Measurements from ENCODE around the gene MAP3K13. TPM values are rescaled to one million over a fixed set of nuclear protein-coding genes. Genes with fewer than 3 reads are reported as not detected.

The MAP3K13 gene
- total RNA-seq, 1 experiment from 2014 or later = 10.6 TPM

- Histone ChIP-seq H3K23me2 (ENCODE audit: insufficient read length, low read depth, low read length, poor library complexity, severe bottlenecking) (no peaks in the 10 kb centered on the region), H3K79me1 (ENCODE audit: insufficient read depth, low read depth, low read length, poor library complexity, severe bottlenecking) (no peaks in the 10 kb centered on the region), H3T11ph (ENCODE audit: low read length) (no peak overlapping the region), H3K56ac (ENCODE audit: insufficient read length, low read depth, low read length) (no peak overlapping the region), H3K4me1 (ENCODE audit: insufficient read depth, low read length) (no peaks in the 10 kb centered on the region), H4K20me1 (ENCODE audit: control insufficient read depth, insufficient read depth, insufficient read length) (no peaks in the 10 kb centered on the region), H2BK5ac (ENCODE audit: insufficient read length, low read length) (no peak overlapping the region), H3K27ac (ENCODE audit: insufficient read length, low read depth, low read length) (no peak overlapping the region), H4K91ac (ENCODE audit: insufficient read length, low read depth, low read length) (no peak overlapping the region), H3K27me3 (ENCODE audit: insufficient read depth, low read length) (no peaks in the 10 kb centered on the region), H2AK5ac (ENCODE audit: insufficient read length, low read length) (no peak overlapping the region), H3K4me2 (ENCODE audit: insufficient read depth, insufficient read length, low read length) (no peak overlapping the region), H3K4ac (ENCODE audit: low read depth, low read length) (no peak overlapping the region), H2AFZ (ENCODE audit: low read length) (no peak overlapping the region), H3K9me3 (ENCODE audit: control insufficient read depth, low read depth, low read length) (no peaks in the 10 kb centered on the region), H2BK120ac (ENCODE audit: low read depth, low read length, poor library complexity, severe bottlenecking) (no peak overlapping the region), H2BK15ac (ENCODE audit: low read depth, low read length) (no peak overlapping the region), H3K18ac (ENCODE audit: insufficient read length, low read depth, low read length) (no peak overlapping the region), H3K14ac (ENCODE audit: insufficient read depth, low read length) (no peak overlapping the region), H4K8ac (replicated peaks; ENCODE audit: insufficient read length, low read depth, low read length) (no peak overlapping the region), H3K23ac (ENCODE audit: insufficient read length, low read depth, low read length) (no peak overlapping the region), H3K79me2 (ENCODE audit: insufficient read depth, low read length) (no peaks in the 10 kb centered on the region), H3K9ac (ENCODE audit: extremely low read depth, insufficient read length, low read length) (no peak overlapping the region), H2BK20ac (ENCODE audit: low read depth, low read length, poor library complexity, severe bottlenecking) (no peak overlapping the region), H4K5ac (ENCODE audit: insufficient read length, low read depth, low read length) (no peak overlapping the region), H2BK12ac (ENCODE audit: insufficient read length, low read depth, low read length) (no peak overlapping the region)
- WGBS (ENCODE audit: extremely low coverage, insufficient read length, low lambda C conversion rate) = no CpG with 5 or more reads among the region's 1 CpG
- no peak overlapping the region for H3K27ac Mint-ChIP-seq
- no peak for DNase-seq
- H3K36me3 Mint-ChIP-seq (ENCODE audit: insufficient read depth in 1 of 3, low read depth in 3 of 3) = no peaks in the 10 kb centered on the region; a peak in 1 of 7 replicates
- H3K9me3 Mint-ChIP-seq = no peaks in the 10 kb centered on the region
- H3K4me1 Mint-ChIP-seq = no peaks in the 10 kb centered on the region
- TF ChIP-seq CTCF (conservative IDR thresholded peaks at IDR 0.05) = no peak
- no peak overlapping the region for H3K4me3 Mint-ChIP-seq
- H3K27me3 Mint-ChIP-seq (ENCODE audit: low read depth) = no peaks in the 10 kb centered on the region
Observed at GRCh38 chr3:185318141-185318540, 44.8 kb upstream of the MAP3K13 start.

Data from H9 (cell line).